ENCODE results near the gene LRP2.
A peak's percentile ranks its signal among the peaks of the same experiment; 100 is the strongest.

The LRP2 gene

DNA sequence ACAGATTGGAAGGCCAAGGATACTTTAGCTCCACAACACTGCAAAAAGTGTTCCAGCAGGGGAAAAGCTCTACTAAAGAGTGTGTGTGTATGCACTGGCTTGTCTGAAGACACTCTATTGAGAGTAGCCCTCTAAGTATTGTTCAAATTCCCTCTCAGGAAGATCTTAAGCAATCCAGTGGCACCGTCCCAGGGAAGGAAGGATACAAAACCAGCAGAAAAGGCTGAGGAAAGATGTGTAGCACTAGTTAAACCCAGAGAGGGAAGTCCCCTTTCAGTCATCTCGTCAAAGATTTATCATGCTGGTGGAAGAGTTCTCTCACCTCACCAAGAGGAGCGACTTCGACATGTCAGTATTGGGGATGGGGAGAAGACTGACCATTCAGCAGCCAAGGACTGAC, 242.5 kb downstream of the LRP2 start:
- DNase-seq (ENCODE audit: low read depth) = no peak

DNA sequence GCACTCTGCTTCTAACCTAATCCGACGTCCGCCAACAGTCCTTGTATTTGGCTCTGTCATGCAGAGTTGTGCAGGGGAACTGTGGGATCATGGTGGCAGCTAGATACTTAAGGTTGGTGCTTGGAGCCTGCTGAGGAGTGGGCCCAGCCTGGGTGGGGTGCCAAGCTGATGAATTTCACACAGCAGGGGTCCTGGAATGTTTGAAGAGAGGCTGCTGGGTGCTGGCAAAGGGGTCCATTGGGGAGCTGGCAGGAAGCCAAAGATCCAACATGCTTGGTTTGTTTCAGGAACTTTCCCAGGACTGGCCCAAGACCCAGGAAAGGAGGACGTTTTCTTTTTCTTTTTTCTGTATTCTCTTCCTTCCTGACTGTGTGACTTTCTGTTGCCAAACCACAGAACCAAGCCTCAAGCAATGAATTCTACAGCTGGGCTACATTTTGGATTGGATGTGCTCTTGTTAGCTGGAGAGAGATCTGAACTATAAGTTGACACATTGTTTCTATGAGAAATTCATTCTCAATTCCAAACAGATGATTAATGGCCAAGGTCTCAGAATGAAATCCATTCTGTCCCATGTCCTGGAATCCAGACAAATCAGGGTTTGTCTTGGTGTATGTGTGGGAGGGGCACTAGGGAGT, 243.1 kb downstream of the LRP2 start:
- DNase-seq (ENCODE audit: low read depth) = no peak

DNA sequence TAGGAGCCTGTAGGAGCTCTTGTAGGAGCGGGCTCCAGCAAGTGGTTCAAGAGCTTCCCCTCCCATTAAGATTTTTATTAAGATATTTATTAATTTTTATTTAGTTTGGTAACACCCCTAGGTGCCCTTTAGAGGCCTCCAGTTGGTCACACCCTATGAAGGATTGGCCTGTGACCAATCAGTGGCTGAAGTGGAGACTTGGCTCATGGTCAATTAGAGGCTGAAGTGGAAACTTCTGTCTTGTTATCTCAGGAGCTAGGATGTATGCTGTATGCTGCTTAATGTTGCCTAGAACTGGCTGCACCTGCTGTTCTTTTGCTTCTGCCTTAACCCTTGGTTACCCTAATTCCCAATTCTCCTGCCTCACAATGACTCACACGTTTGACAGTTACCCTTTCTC, 244.3 kb downstream of the LRP2 start:
- DNase-seq (ENCODE audit: low read depth) = no peak

DNA sequence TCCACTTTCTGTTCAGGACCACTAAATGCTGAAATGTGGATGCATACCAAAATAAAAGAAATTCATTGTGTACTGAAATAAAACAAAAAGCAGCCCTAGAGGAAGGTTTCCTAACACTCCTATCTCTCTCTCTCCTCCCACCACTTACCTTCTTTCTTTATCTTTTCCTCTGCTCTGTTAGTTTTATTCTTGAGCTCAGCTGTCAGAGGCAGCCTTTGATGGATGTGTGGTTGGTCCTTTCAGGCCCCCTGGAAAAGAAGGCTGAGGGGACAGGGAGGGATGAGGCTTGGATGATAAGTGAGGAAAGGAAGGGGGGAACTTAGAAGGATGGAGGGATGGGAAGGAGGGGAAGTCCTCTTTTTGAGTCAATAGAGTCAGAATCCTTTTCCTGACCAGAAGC, 245.3 kb downstream of the LRP2 start:
- no peak for DNase-seq (ENCODE audit: low read depth)

DNA sequence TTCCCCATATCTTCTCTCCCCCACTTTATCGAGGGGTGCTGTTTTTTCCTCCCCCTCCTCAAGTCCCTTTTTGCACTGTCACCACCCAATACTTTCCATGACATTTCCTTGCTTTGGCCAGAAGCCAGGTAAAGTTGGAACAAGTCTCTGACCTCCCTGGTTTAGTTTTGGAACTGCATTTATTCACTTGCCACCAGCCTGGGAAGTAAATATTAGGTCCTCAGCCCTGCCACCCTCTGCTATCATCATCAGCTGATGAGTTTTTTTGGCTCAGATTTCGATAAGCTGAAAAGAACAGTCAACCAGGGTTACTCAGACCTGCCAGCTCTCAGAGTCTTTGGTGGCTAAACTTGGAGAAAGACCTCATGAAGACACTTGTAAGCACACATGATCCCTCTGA, 246.0 kb downstream of the LRP2 start:
- DNase-seq (ENCODE audit: low read depth) = no peak

DNA sequence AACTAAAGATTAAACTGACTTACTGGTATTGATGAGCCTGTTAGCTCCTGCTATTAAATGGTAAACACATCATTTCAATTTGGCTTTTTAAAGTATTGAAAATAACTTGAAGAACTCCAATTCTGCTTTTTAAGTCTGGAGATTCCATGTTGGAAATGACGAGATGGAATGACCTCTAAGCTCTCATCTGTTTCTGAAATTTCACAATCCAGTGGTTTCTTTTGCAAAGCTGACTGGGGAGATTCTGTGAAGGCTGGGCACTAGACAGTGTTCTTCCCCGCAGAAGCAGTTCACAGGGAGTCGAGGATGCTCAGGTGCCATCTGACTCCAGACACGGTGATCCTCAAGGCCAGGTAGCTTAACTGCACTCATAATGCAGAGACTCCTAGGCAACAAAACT, 248.3 kb downstream of the LRP2 start:
- no peak for DNase-seq (ENCODE audit: low read depth)

DNA sequence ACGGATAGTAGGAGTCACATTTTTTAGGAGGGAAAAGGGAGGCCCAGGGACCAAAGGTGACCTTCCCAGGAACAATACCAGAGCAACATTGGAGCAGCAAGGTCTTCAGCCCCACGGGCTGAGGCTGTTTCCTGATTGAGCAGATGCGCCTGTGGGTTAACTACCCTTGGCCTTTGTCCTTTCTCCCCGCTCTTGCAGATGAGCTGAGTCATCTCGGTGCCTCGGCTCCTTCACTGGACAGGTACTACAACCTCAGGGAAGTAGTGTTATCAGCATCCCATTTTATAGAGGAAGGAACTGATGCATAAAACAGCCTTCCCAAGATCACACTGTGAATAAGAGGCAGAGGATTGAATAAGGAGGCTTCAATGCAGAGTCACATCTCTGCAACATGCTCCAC, 249.5 kb downstream of the LRP2 start:
- DNase-seq (ENCODE audit: low read depth) = no peak

DNA sequence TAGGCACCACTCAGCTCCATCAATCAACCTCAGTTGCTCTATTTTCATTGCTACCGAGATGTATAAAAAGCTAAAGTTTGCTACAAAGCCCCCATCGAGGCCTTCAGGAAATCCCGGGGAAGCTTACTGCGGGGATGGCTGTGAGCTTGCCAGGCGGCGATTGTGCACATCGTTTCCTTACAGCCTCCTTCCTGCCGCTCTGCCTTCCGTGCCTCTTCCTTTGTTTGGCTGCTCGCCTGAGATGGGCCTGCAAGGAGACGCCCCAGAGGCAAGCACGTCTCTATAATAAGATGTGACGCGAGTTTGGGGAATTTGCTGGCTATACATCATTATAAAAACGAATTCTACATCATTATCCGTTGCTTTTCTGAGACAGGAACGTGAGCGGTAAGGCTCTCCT, 251.4 kb downstream of the LRP2 start:
- no peak for DNase-seq (ENCODE audit: low read depth)

DNA sequence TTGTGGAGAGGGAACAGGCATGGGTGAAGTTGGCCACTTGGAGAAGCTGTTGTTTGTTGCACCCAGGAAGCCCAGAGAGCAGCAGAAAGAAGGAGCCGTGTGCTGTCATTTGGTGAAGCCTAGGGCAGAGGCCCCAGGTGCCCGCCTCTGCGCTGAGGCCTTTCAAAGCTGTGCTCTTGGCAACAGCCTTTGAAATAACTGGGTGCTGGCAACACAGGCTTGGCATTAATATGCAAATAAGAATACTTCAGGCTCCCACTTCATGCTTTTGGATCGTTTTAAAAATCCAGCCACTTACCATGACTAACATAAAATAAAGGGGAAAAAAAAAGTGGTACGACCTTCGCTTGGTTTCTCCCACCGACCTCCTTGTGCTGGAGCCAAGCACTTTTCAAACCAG, 251.9 kb downstream of the LRP2 start:
- no peak for DNase-seq (ENCODE audit: low read depth)

DNA sequence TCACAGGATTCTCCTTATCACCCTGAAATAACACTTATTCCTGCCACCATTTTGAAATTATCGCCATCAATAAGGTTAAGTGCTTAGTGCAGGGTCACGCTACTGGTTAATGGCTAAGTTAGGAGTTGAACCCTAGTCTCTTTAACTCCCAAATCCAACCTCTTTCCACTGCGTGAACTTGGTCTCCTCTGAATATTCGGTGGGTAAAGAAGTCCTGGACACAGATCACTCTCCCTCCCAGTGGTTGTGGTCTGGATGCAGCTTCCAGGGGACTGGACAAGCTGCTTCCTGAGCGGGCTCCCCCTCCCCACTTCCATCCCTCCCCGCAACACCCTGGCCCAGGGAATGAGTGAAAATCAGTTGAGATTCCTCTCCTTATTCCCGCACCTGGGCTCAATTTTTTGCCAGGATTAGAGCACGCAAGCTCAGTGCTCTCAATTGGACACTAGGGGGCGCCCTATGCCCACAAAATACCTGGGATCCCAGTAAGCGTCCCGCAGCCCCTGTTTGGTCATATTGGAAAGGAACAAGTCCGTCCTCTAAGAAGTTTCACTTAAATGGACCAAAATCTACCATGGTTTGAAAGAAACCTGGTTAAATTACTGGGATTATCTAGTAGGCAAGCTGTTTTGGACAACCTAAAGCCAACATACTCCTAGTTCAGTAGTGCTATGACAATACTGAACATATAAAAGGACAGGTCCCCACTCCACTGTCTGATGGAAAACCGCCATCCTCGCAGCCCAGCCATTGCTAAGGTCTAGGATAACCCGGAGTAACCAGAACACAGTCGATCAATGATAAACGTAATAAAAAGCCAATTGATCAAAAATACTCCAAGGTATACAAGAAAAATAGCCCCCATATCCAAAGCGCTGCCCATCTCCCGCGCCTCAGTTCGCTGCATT, 252.6 kb downstream of the LRP2 start:
- peak; percentile 53 for DNase-seq (ENCODE audit: low read depth)

DNA sequence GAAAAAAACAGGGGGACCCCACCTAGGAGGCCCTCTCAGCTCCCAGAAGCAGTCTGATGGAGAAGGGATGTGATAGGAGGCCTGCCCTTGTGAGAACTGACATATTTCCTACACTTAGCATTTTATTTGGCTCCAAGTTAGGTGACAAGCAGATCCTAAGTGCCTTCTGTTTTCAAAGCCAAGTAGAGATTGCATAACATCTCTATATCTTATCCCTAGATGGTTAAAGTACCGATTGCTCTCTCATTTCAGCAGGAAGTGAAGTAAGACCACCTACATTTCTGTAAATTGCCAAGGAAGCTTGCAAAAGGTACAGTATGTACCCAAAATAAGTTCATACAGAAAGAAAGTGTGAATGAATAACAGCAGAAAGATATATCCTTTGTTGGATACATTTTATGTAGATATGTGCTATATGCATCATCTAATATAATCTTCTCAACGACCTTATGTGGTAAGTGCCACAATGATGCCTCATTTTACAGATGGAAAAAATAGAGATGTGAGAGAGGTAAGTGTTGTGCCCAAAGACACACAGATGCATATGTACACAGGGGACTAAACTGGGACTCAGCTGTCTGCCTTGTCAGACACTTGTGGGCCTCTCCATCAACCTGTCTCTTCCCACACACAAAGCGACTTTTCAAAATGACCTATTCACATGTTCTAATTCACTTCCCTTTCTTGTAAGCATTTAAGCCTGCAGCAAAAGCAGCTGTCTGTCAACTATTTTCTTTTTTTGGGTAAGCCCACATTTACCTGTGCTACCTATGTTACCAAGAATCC, 254.0 kb downstream of the LRP2 start:
- DNase-seq (ENCODE audit: low read depth) = no peak

DNA sequence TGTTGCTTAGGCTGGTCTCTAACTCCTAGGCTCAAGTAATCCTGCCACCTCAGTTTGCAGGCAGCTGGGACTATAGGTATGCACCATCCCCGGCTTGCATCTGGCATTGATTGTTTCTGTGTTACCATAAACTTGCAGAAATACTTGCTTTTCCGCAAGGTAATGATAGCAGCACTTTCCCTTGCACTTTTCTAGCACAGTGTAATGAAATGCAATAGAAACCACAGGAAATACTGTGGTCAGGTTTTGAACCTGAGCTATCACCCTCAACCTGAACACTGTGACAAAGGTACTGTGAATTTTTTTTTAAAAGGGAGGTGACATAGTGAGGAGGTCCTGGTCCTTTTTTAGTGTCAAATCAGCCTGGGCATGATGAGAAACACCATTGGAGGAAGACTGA, 254.7 kb downstream of the LRP2 start:
- DNase-seq (ENCODE audit: low read depth) = no peak

DNA sequence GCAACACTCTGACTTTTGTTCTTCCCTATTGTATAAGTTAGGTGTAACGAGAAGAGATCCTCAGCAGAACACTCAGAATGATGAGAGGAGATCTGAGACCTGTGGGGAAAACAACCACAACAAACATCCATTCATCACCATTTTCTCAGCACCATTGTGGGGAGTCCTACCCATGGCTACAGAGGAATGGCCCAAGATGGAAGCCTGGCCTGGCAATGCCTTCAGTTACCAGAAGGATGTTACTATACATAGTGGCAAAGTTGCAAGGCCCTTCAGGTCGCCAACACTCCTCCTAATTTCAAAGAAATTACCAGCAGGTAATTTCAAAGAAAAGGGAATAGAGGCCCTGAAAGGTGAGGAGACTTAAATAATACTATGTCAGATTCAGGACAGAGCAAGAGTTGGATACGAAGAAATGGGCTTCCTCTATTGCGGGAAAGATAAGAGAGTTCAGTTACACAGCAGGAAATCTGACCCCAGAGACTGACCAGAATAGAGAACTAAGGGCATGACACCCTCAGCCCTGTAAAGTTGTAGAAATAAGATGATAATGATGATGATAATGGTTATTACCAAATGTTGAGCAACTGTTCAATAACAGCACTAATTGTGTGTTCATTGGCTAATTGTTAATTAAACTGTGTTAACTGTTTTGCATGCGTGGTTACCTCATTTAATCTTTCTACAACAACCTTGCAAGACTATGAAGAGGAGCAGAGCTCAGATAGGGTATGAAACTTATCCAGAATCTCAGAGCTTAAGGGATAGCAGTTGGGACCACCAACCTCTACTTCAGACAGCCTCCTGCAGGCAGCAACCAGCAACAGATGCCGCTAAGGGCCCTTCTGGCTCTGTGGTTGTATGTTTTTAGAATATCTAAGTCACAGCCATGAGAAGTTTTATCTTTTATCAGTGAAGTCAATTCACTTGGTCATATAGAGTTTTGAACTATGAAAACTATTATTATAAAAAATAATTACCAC, 255.5 kb downstream of the LRP2 start:
- no peak for DNase-seq (ENCODE audit: low read depth)

DNA sequence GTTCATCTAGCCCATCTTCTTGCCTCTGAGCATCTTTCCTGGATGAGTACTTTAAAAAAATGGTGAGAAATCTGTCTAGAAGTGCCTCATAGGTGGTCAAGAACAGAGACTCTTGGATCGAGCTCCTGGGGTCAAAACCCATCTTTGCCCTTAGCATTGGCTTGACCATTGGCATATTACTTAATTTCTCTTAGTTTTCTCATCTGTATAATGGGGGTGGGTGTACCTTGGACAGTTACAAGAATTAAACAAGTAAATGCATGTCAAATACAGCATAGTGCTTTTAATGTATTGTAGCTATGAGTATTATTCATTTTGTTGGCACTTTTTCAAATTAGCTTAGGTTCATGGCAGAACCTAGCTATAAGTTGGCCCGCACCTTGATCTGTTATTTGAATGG, 256.2 kb downstream of the LRP2 start:
- DNase-seq (ENCODE audit: low read depth) = no peak

DNA sequence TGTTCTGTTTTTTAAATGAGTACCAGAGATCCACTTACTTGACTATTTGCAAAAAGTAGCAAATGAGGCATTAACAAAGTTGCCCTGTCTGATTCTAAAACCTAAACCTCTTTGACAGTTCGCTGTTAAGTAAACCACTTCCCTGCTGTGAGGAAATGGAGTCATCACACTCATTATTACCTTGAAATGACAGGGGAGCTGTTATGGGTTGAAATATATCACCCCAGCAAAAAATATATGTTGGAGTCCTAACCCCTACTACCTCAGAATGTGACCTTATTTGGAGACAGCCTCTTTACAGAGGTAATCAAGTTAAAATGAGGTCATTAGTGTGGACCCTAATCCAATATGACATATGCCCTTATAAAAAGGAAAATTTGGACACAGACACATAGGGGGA, 256.9 kb downstream of the LRP2 start:
- DNase-seq (ENCODE audit: low read depth) = no peak

DNA sequence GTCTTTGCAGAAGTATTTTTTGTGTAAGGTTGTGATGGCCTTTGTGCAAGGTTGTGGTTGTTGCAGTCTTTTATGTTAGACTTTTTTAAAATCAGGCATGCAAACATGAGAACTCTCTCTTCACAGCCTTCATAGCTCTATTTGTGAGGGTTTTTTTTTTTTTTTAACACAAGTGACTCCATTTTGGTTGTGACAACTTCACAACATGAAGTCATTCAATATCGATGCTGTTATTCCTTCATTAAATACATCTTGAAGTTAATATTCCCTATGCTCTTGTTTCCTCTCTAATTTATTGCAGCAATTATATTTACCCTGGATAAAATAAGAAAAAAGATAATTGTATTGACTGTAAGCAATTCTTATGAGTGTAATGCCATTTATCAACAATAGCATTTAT, 257.5 kb downstream of the LRP2 start:
- no peak for DNase-seq (ENCODE audit: low read depth)

DNA sequence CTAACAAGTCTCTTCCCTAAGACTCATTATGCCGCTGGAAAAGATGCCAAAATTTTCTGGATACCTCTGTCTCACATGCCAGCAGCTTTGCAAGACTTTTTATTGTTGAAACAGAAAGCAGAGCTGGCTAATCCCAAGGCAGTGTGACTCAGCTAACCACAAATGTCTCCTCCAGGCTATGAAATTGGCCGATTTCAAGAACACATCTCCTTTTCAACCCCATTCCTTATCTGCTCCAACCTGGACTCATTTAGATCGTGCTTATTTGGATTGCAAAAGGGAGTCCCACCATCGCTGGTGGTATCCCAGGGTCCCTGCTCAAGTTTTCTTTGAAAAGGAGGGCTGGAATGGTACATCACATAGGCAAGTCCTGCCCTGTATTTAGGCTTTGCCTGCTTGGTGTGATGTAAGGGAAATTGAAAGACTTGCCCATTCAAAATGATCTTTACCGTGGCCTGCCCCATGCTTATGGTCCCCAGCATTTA, 266.7 kb downstream of the LRP2 start:
- no peak for DNase-seq (ENCODE audit: low read depth)

DNA sequence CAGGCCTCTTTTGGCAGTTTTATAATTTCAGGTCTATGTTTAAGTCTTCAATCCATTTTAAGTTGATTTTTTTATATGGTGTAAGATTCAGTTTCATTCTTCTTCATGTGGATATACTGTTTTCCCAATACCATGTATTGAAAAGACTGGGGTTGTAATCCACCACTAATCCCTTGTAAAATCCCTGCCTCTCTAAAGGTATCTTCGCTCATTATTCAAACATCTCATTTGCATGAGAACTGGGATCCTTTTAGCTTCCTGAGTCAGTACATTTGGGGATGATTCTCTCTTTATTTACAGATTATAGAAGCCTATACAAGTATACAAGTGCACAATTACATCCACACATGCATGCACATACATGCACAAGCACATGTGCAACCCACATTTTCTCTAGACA, 267.7 kb downstream of the LRP2 start:
- no peak for DNase-seq (ENCODE audit: low read depth)

DNA sequence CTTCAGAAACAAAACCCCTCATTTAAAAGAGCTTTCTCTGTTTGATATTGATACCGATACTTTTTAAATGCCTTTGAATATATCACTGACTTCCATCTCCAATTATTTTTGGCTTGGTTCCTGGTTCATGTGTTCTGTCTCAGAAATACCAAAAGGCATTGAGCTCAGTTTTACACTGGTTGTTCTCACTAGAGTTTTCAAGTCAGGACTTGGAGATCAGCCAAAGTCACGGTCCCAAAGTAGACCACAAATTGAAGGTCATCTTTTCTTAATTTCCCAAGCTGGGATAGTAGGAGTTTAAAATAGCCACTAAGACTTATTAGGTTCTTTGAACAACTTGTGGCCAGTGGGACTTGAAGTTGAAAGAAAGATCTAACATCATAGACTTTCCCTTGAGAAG, 268.8 kb downstream of the LRP2 start:
- no peak for DNase-seq (ENCODE audit: low read depth)

DNA sequence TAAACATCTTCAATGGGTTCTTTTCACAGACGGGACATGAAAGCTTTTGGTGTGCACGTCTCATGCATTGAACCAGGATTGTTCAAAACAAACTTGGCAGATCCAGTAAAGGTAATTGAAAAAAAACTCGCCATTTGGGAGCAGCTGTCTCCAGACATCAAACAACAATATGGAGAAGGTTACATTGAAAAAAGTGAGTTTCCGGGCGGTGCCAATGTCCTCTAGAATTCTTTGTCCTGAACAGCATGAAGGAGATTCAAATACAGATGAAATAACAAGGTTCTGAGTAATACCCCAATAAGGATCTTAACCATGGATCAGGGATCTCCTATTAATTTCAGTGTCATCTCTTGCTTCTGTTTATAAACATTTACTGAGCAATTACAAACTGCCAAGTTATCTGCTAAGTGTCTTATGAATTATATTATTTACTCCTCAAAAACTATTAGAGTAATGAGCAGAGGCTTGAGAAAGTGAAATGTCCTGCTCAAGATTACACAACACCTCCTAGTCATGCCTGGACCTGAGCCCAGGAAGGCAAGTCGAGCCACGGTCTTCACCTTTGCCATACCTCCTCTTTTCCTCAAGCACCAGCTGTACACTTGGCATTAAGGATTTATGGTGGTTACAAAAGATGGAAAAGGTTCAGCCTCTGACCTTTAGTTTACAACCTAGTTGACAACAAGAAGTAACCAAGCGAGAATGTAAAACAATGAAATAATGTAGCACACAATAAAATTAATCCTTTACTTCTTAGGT, 270.4 kb downstream of the LRP2 start:
- DNase-seq (ENCODE audit: low read depth) = no peak

DNA sequence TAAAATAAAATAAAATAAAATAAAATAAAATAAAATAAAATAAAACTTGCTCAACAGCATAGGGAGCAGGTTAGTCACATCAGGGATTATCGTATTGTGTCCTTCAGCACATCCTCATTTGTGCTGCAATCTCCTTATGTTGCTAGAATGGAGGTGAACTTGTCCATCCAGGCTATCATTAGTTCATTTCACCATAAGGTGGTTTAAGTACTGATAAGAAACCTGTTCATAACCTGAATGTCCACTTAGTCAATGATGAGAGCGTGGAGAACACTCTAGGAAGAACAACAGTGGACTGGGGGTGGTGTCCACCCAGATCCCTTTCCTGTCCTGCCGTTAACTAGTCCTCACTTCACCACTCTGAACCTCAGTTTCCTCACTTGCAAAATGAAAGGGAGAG, 271.1 kb downstream of the LRP2 start:
- no peak for DNase-seq (ENCODE audit: low read depth)
